Esophagus mucosa (tissue), 1 donor: Measurements from ENCODE around the gene PRSS16. TPM values are rescaled to one million over a fixed set of nuclear protein-coding genes. Genes with fewer than 3 reads are reported as not detected.
A peak's percentile ranks its signal among the peaks of the same experiment; 100 is the strongest.
"Not testable (repeated sequence)": the region's sequence is repeated elsewhere in the genome, so short reads cannot be mapped to it uniquely, and the experiment has no call there.

Experiments used
- ATAC-seq: fragments of 200-7000 bp; cut with Tn5 transposase; one replicate; pipeline ENCODE4 v1.9.1; 2020
- total RNA-seq: library from RNA; stranded (reverse); gene quantifications from one replicate; pipeline ENCODE4 v1.2.4, GENCODE V29; 2023
- donor health status: DM: yes; HTN: yes; CAD: no.

The PRSS16 gene
- total RNA-seq, 1 donor from 2014 or later = 7.7 TPM

DNA sequence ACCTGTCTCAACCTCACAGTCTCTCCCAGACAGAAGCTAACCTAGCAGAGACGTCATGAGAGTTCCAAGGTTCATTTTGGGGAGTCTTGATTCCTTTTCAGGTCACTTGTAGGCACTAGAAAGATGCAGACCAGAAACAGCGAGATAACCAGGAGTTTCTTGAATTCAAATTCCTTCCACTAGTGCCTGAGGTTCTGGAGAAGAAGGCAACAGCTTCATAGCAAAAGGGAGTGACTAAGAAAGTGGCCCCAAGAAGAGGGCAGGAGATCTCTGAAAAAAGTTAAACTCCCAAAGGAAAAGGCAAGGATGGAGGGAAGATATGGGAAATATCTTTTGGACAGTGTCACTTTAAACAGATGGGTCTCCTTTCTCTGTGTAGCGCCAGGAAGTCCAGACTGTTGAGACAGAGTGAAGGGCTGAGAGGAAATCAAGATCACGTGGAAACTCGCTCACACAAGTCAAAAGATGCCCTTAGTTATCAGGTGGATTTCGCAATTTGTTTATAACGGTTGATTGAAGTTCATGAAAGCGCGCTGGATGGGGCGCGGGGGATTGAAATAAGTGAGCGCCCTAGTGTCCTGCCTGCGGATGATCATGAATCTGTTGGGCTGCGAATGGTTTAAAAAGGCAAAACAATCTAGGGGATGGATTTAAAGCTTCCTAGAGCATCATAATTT is 4.8 kb upstream of the PRSS16 start:
- ATAC-seq = no peak

DNA sequence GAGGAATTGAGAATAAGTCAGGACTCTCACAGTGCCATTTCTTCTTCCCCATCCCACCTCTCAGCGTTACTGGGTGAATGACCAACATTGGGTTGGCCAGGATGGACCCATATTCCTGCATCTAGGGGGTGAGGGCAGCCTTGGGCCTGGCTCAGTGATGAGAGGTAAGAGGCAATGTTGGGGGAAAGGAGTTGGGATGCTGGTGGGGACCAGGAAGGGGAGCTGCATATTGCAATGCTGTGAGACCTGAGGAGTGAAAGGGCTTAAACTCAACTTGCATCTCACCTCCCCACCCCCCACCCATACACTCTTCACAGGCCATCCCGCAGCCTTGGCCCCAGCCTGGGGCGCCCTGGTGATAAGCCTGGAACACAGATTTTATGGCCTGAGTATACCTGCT is 1.3 kb downstream of the PRSS16 start:
- no peak for ATAC-seq

DNA sequence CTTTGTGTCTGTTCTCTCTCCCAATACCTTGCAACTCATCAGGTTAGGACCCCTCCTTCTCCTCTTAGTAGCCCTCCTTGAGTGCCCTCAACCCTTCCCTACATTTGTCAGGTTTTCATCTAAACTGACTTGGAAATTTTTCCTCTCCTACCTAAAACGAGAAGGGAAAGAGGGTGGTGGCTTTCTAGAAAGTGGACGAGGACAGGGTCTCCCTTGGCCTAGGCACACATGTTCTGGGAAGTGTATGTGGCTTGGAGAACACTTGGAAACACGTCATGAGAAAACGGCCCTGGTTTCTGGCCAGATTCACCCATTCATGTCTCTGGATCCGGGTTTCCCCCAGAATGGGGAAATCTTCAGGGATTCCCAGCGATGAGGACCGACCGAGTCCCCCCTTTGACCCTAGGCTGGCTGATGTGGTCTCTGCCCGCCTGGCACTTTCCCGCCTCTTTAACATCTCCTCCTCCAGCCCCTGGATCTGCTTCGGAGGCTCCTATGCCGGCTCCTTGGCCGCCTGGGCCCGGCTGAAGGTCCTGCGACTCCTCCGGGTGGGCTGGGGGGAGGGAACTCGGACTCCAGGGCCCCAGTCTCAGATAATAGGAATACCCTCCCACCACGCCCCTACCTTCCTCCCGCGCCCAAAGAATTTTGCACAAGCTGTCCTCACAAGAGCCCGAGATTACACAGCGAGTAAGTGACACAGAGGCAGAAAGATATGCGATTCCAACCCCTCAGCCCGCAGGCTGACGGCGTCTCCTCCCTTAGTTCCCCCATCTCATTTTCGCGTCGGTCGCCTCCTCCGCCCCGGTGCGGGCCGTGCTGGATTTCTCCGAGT is 3.0 kb downstream of the PRSS16 start:
- no peak for ATAC-seq

DNA sequence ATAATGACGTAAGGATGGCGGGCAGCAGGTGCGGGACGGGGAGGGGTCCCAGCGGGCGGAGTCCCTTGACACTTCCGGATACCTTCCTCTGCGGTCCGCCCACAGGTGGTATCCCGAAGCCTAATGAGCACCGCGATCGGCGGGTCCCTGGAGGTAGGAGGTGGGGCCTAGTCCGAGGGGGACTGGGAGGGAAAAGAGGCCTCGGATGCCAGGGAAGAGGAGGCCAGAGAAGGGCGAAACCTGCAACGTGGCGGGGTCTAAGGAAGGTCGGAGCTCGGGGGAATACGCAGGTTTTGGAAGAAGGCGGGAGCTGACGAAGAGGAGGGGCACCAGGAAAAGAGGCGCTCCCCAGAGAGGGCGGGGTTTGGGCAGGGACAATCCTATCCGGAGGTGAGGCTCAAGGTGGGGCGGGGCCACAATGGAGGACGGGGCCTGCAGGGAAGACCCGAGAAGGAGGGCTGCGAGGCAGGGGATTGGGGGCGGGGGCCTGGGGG is 3.7 kb downstream of the PRSS16 start:
- peak; percentile 95 for ATAC-seq

DNA sequence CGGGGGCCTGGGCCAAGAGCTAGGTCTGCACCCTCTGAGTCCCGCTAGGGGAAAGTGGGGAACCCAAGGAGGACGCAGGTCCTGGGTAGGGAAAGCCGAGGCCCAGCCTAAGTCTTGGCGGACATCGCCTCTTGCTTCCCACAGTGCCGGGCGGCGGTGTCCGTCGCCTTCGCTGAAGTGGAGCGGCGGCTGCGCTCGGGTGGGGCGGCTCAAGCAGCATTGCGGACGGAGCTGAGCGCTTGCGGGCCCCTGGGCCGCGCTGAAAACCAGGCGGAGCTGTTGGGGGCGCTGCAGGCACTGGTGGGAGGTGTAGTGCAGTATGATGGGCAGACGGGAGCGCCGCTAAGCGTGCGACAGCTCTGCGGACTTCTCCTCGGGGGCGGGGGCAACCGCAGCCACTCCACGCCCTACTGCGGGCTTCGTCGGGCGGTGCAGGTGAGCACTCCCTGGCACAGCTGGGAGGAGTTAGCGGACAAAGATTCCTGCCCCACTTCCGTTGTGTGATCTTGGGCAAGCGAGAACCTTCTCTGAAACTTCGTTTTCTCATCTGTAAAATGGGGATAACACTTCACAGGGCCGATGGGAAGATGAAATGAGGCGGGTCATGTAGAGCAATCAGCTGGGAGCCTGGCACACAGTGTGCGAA is 4.2 kb downstream of the PRSS16 start:
- peak; percentile 98 for ATAC-seq

DNA sequence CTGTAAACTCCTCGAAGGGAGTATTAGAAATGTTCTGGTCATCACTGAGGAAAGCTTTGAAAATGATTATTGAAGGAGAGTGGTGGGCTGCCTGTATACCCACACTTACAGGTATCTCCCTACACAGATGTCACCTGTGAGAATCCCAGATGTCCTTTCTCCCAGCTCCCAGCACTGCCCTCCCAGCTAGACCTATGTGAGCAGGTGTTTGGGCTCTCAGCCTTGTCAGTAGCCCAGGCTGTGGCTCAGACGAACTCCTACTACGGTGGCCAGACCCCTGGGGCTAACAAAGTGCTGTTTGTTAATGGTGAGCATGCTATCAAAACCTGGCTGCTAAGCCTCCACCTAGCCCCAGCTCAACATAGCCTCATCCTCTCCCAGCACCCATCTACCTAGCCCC is 7.1 kb downstream of the PRSS16 start:
- no peak for ATAC-seq

DNA sequence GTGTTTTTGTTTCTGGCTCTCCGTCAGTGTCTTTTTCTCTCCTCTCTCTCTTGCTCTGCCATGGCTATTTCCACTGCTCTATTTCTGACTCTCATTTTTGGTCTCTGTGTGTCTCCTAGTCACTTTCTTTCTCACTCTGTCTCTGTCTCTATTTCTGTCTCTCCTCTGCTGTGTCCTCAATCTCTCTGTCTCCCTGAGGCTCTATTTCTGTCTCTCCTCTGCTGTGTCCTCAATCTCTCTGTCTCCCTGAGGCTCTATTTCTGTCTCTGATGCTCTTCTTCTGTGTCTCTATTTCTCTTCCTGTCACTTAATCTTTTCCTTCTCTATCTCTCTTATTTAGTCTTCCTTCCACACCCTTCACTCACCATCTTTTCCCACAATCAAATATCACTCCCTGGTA is 8.4 kb downstream of the PRSS16 start:
- no peak for ATAC-seq

DNA sequence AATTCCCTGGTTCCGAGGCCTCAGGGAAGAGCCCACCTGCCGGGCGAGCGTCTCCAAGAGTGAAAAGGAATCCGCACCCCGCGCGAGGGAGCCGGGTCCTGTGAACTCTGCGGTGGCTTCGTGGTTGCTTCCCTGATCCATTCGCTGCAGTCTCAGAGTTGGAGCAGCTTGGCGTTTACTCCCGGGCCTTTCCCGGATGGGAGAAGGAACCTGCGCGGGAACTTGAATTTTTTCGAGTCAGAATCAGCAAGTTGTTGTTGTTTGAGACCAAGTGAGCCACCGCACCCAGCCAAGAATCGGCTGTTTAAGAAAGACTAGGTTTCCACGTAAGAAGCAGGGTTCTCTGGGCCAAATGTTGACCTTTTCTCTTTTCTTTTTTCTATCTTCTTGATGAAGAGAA is 12.9 kb downstream of the PRSS16 start:
- no peak for ATAC-seq

DNA sequence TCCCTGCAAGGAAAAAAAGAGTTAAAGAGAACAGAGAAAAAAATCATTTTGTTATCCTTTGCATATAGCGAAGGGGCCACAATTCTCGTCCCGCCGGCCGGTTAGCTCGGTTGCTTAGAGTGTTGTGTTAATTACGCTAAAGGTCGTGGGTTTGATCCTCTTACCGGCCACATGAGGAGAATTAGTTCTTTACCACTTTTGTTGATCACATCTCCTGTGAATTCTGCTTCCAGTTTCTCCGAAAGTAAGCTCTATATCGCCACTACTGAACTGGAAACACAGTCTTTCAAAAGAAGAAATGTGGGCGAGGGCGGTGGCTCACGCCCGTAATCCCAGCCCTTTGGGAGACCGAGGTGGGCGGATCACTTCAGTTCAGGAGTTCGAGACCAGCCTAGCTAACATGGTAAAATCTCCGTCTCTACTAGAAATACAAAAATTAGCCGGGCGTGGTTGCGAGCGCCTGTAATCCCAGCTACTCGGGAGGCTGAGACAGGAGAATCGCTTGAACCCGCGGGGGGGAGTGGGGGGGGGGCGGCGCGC is 13.4 kb downstream of the PRSS16 start:
- no peak for ATAC-seq

DNA sequence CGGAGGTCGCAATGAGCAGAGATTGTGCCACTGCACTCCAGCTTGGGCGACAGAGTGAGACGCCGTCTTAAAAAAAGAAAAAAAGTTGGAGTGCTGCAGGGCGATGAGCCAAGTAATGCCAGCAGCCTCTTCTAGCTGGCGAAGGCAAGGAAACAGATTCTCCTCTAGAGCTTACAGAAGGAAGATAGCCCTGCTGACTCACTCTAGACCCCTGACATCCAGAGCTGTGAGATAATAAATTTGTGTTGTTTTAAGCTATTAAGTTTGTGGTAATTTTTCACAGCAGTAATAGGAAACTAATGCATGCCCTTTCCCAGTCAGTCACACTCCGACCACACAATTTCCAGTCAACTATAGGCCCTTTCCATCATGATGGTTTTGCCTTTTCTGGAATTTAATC is 16.4 kb downstream of the PRSS16 start:
- ATAC-seq = no peak

DNA sequence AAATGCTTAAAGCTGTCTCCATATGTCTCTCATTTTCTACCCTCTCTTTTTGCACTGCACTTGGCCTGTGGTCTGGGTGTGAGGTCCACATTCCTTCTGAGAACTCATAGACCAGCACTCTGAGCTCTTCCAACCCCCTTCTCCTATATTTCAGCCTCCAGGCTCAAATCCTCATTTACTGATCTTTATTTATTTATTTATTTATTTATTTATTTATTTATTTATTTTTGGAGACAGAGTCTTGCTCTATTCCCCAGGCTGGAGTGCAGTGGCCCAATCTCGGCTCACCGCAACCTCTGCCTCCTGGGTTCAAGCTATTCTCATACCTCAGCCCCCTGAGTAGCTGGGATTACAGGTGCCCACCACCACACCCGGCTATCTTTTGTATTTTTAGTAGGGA is 19.5 kb downstream of the PRSS16 start:
- not testable (repeated sequence) for ATAC-seq

DNA sequence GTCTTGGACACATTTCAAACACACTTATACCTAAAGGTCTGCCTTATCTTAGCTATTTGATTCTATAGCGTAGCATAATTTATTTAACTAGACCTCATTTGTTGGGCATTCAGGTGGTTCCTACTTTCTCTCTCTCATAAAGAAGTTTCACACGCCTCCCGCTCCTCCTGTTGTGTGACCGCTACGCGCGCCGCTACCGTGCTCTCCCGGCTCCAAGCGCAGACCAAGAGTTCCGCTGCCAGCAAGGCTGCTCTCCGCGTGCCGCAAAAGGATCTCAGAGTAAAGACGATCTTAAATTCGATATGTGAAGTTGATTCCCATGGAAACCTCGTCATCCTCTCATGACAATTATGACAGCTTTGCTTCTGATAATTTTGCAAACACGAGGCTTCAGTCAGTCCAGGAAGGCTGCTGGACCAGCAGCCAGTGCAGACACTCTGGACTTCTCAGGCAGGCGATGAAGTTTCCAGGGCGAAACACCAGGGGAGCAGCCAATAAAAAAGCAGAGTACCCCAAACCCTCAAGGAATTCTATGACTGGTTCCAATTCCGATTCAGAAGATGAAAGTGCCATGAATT is 20.4 kb downstream of the PRSS16 start:
- ATAC-seq = no peak

DNA sequence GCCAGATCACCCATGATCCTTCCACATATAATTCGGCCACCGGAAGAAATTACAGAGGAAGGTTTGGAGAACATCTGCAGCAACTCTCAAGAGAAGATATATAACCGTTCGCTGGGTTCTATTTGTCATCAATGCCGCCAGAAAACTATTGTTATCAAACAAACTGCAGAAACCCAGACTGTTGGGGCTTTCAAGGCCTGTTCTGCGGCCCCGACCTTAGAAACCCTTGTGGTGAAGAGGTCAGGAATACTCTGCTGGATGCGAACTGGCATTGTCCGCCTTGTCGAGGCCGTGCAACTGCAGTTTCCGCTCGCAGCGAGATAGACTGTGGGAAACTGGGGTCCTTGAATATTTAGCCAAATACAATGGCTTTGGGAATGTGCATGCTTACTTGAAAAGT is 21.3 kb downstream of the PRSS16 start:
- no peak for ATAC-seq

DNA sequence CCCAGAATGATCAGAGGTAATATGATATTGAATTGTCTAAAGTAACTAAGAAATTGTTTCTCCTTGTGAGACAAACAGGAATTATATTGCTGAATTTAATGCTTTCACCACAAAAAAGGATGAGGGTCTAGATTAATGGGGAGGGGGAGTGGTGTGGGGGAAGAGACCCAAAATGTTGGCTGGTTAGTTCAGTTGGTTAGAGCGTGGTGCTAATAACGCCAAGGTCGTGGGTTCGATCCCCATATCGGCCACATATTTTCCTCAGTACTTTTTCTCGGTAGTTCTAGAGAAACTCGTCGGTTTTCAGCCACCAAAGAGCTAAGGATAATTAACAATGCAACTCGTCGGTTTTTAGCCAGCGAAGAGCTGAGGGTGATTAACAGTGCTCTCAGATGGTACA is 26.3 kb downstream of the PRSS16 start:
- ATAC-seq = no peak

DNA sequence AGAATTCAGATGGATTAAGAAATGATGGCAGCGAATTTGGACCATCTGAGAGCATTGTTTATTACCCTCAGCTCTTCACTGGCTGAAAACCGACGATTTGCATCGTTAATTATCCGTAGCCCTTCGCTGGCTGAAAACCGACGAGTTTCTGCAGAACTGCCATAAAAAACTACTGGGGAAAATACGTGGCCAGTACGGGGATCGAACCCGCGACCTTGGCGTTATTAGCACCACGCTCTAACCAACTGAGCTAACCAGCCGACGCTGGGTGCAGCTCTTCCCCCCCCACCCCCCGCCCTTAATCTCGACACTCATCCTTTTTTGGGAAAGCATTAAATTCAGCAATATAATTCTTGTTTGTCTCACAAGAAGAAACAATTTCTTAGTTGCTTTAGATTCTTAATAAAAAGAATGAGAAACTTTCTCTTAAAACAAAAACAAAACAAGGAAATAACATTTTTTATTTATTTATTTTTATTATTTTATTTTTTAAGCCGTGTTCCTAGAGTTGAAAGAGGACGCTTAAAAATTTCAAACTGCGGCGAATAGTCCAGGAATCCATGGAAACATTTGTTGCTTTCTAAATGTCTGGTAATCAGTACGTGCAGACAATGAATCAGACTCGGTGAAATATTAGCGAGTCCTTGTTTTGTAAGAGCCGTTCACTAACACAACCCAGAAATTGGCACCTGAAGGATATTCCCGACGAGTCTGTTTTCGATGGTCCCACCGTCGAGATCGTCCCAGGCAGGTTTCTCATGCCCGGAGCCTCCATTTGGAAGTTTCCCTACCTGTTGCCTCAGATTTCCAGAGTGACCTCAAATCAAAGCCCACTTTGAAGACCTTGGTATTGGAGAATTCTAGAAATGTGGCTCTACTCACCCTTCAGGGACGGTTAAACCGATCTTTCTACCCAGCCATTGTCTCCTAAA is 27.8 kb downstream of the PRSS16 start:
- ATAC-seq = no peak

DNA sequence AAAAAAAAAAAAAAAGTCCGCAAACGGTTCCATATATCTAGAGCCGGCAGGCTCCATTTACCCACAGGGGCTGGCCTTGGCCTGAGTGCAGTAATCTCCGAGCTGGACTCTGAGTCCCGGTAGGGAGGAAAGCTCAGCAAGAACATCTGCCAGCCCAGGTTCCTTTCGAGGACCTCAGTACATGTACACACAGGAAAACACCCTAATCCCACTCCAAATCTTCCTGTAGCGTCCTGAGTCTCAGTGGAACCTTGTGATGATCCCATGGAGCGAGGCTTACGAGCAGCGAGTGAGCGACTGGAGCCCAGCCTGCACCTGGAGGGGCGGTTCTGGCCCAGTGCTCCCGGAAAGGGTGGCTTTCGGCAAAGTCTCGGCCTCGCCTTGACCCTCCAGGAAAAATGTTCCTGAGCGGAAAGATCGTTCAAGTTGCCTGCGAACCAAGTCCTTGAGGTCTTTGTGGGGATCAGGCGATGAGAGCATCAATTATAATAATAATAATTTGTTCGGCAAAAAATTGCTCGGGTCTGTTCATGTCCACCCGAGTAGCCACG is 32.1 kb downstream of the PRSS16 start:
- ATAC-seq = no peak

DNA sequence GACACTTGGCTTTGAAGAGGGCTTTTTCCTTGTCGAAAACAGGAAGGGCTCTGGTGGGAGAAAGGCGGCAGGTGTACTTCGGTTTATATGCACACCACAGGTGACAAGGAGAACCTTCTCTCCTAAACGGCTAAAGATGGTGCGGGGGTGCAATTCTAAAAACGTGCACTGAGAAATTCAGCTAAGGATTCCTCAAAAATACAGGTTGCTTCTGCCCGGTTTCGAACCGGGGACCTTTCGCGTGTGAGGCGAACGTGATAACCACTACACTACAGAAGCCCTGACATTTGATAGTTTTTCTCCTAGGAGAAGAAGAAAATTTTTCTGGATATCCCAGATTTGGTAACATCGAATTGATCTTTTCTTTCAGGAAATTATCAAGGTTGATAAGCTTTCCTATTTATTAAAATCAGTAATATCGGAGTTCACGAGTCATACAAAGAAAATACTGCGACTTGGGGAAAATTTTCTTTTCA is 32.6 kb downstream of the PRSS16 start:
- ATAC-seq = no peak

DNA sequence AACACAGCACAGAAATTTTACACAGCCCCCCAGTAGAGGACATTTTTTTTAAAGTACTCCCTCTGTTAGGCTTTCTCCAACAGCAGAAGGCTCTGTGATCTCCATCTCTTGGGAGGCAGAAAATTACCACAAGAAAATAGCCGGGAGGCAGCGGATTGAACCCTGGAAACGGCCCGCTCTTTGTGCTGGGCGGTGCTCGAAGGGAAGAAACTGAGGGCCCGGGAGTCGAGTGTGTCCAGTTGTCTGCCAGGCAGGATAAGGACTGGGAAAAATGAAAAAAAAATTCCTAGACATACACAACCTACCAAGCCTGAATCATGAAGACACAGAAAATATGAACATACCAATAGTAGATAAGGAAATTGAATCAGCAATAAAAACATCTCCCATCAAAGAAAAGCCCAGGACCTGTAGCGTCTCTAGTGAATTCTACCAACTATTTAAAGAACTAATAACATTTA is 33.1 kb downstream of the PRSS16 start:
- ATAC-seq = no peak

DNA sequence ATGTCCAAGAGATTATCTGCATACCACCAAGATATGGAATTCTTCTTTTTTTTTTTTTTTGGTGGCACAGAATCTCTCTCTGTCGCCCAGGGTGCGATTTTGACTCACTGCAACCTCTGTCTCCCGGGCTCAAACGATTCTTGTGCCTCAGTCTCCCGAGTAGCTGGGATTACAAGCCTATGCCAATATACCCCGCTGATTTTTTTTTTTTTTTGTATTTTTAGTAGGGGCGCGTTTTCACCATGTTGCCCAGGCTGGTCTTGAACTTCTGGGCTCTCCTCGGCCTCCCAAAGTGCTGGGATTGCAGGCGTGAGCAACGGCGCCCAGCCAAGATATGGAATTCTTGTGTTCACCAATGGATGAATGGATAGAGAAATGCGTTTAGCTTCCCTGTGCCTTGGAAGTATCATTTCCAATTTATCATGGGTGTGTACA is 33.6 kb downstream of the PRSS16 start:
- ATAC-seq = no peak

DNA sequence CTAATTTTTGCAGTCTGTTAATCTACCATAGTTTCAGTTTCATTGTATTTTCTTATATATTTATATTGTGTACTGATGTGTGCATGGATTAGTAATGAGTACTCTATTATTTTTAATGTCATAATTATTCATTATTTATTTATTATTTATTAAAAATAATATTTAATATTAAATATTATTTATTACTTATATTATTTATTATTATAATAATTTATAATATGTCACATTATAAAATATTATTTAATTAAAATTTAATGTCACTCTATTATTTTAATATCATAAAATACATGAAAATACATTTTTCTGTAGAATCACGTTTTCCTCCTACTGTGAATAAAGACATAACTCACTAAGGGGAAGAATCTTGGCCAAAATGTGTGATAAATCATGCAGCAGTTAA is 34.1 kb downstream of the PRSS16 start:
- ATAC-seq = no peak

DNA sequence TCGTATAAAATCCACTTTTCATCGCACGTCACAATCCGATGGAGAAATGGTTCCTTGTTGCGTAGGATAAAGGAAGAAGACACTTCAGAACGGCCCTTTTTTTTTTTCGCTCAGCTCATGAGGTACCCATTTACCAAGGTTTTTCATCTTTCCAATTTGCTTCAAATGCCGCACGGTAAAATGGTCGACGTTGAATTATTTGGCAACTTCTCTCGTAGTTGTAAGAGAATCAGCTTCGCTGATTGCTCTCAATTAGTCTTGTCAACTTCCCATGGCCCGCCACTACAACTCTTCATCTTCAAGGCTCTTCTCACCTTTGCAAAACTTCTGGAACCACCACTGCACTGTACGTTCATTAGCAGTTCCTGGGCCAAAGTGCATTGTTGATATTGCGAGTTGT is 35.8 kb downstream of the PRSS16 start:
- no peak for ATAC-seq
